CD4-positive, alpha-beta T cell treated with Interferon alpha-2 for 1 hour (primary cell): ENCODE results near the gene PRAMEF5.
"Not testable (repeated sequence)": the region's sequence is repeated elsewhere in the genome, so short reads cannot be mapped to it uniquely, and the experiment has no call there.

Experiments
- DNase-seq, 2 donors: peaks; one replicate each; pipeline ENCODE4 v3.0.0-alpha.2; 2020 to 2022

Gene PRAMEF5

GRCh38 chr1:13279617-13280016, 25.6 kb downstream of the PRAMEF5 start:
- not testable (repeated sequence) for DNase-seq

GRCh38 chr1:13285037-13285436, 31.0 kb downstream of the PRAMEF5 start, which contains the start of gene PRAMEF8:
TSS of gene PRAMEF8 (minus strand) at chr1:13285137. CDS start at chr1:13284091, 1,046 bp downstream.
- DNase-seq = not testable (repeated sequence)

- DNase-seq = not testable (repeated sequence)
Measured at GRCh38 chr1:13289030-13289429, 35.0 kb downstream of the PRAMEF5 start.

GRCh38 chr1:13297216-13297931, 43.4 kb downstream of the PRAMEF5 start:
- DNase-seq = not testable (repeated sequence)

DNA sequence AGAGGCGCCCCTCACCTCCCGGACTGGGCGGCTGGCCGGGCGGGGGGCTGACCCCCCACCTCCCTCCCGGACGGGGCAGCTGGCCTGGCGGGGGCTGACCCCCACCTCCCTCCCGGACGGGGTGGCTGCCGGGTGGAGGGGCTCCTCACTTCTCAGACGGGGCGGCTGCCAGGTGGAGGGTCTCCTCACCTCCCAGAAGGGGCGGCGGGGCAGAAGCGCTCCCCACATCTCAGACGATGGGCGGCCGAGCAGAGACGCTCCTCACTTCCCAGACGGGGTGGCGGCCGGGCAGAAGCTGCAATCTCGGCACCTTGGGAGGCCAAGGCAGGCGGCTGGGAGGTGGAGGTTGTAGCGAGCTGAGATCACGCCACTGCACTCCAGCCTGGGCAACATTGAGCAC, 44.7 kb downstream of the PRAMEF5 start:
- DNase-seq = not testable (repeated sequence)

- DNase-seq = not testable (repeated sequence)
Measured at GRCh38 chr1:13302197-13302596, 48.2 kb downstream of the PRAMEF5 start.

GRCh38 chr1:13303239-13303638, 49.2 kb downstream of the PRAMEF5 start, which contains the start of gene PRAMEF33:
TSS of gene PRAMEF33 (plus strand) at chr1:13303539. CDS start at chr1:13305955, 2,416 bp downstream.
- not testable (repeated sequence) for DNase-seq
